IMR-90 (cell line): ENCODE results near the gene CCR6. TPM values are rescaled to one million over a fixed set of nuclear protein-coding genes. Genes with fewer than 3 reads are reported as not detected.

Experiments used
- ATAC-seq: fragments of 200-7000 bp; cut with Tn5 transposase; 2 replicates; pipeline ENCODE4 v1.9.1; 2020; ENCODE audit warnings: low read depth, mild to moderate bottlenecking, moderate library complexity
- BruUV-seq: library from RNA; stranded (reverse); fragments of 400-500 nt; replicated peaks from 2 replicates; lab custom pipeline; 2021; lab: Mats Ljungman, UMichigan
- CTCF ChIA-PET: fragments of 300-600 bp; formaldehyde crosslinking; extraction: SDS; loops from one replicate; lab custom pipeline; 2021; ENCODE audit warnings: antibody characterized with exemption; lab: Yijun Ruan, JAX
- POLR2A ChIA-PET: fragments of 300-600 bp; sonication (Branson Sonifier 250); formaldehyde crosslinking; loops from one replicate; lab custom pipeline; 2022; ENCODE audit warnings: antibody characterized with exemption; ENCODE audit not compliant: unreplicated experiment; lab: Charles Lee
- DNase-seq: peaks from one replicate; pipeline ENCODE4 v3.0.0; 2013
- H2AFZ ChIP-seq: replicated peaks from 2 replicates; pipeline ENCODE3; 2013; ENCODE audit warnings: low read length, mild to moderate bottlenecking; ENCODE audit not compliant: poor library complexity
- H2AK5ac ChIP-seq: 2 replicates; pipeline ENCODE4 v1.6.1; 2013; ENCODE audit warnings: low read depth, low read length, inconsistent platforms
- H2AK9ac ChIP-seq: replicated peaks from 2 replicates; pipeline ENCODE3; 2013; ENCODE audit warnings: mild to moderate bottlenecking, low read depth, low read length, moderate library complexity; ENCODE audit not compliant: poor library complexity
- H2BK120ac ChIP-seq: 2 replicates; pipeline ENCODE4 v1.6.1; 2013; ENCODE audit warnings: low read depth, low read length, inconsistent platforms
- H2BK15ac ChIP-seq: 3 replicates; pipeline ENCODE4 v1.6.1; 2013; ENCODE audit warnings: low read depth, low read length, inconsistent platforms
- H2BK20ac ChIP-seq: 2 replicates; pipeline ENCODE4 v1.6.1; 2013; ENCODE audit warnings: low read depth, mild to moderate bottlenecking, inconsistent platforms, low read length, moderate library complexity
- H2BK5ac ChIP-seq: 2 replicates; pipeline ENCODE4 v1.6.1; 2013; ENCODE audit warnings: mild to moderate bottlenecking, low read depth, low read length, inconsistent platforms; ENCODE audit not compliant: poor library complexity, severe bottlenecking
- H3K14ac ChIP-seq: replicated peaks from 2 replicates; pipeline ENCODE4 v1.6.1; 2013; ENCODE audit warnings: low read depth, low read length, inconsistent platforms
- H3K18ac ChIP-seq: 2 replicates; pipeline ENCODE4 v1.6.1; 2013; ENCODE audit warnings: low read depth, low read length, control low read depth
- H3K23ac ChIP-seq: 2 replicates; pipeline ENCODE4 v1.6.1; 2013; ENCODE audit warnings: low read depth, low read length, inconsistent platforms
- H3K27ac ChIP-seq: 2 replicates; pipeline ENCODE4 v1.5.1; 2013; ENCODE audit warnings: mild to moderate bottlenecking, control low read depth, low read length; ENCODE audit not compliant: insufficient read depth
- H3K27me3 ChIP-seq: 2 replicates; pipeline ENCODE4 v1.6.1; 2013; ENCODE audit warnings: low read length; ENCODE audit not compliant: control insufficient read depth, insufficient read depth
- H3K36me3 ChIP-seq: 2 replicates; pipeline ENCODE4 v1.6.1; 2013; ENCODE audit warnings: low read length, mixed read lengths; ENCODE audit not compliant: control insufficient read depth, insufficient read depth
- H3K4ac ChIP-seq: 2 replicates; pipeline ENCODE4 v1.6.1; 2013; ENCODE audit warnings: low read depth, low read length, inconsistent platforms
- H3K4me1 ChIP-seq: 2 replicates; pipeline ENCODE4 v1.6.1; 2013; ENCODE audit warnings: low read length, mixed read lengths; ENCODE audit not compliant: control insufficient read depth, insufficient read depth
- H3K4me2 ChIP-seq: 2 replicates; pipeline ENCODE4 v1.6.1; 2013; ENCODE audit warnings: low read depth, mild to moderate bottlenecking, control low read depth, low read length, moderate library complexity
- H3K4me3 ChIP-seq: 2 replicates; pipeline ENCODE4 v1.5.1; 2013; ENCODE audit warnings: low read depth, mild to moderate bottlenecking, control low read depth, low read length, moderate library complexity; ENCODE audit not compliant: insufficient read depth
- H3K56ac ChIP-seq: 2 replicates; pipeline ENCODE4 v1.6.1; 2013; ENCODE audit warnings: low read length, inconsistent platforms; ENCODE audit not compliant: insufficient read depth; ENCODE audit errors: extremely low read depth
- H3K79me1 ChIP-seq, 2 experiments: 2 replicates each; pipeline ENCODE4 v1.6.1; 2013; ENCODE audit warnings: low read length in 2 of 2, inconsistent platforms in 1 of 2, low read depth in 1 of 2
- H3K9ac ChIP-seq: 2 replicates; pipeline ENCODE4 v1.6.1; 2013; ENCODE audit warnings: low read depth, low read length, control low read depth
- H3K9me1 ChIP-seq: 2 replicates; pipeline ENCODE4 v1.6.1; 2013; ENCODE audit warnings: low read length, inconsistent platforms; ENCODE audit not compliant: insufficient read depth
- H3K9me3 ChIP-seq: 2 replicates; pipeline ENCODE4 v1.6.1; 2013; ENCODE audit warnings: low read length; ENCODE audit not compliant: control insufficient read depth, insufficient read depth
- H4K20me1 ChIP-seq: 2 replicates; pipeline ENCODE4 v1.6.1; 2013; ENCODE audit warnings: low read length, inconsistent platforms; ENCODE audit not compliant: insufficient read depth
- H4K5ac ChIP-seq: 2 replicates; pipeline ENCODE4 v1.6.1; 2013; ENCODE audit warnings: mild to moderate bottlenecking, low read depth, low read length, control low read depth
- H4K8ac ChIP-seq, 2 experiments: 2 replicates each; pipeline ENCODE4 v1.6.1; 2013; ENCODE audit warnings: low read depth in 2 of 2, low read length in 2 of 2, control low read depth in 1 of 2, inconsistent platforms in 1 of 2
- H4K91ac ChIP-seq: 2 replicates; pipeline ENCODE4 v1.6.1; 2013; ENCODE audit warnings: low read depth, low read length, inconsistent platforms; ENCODE audit not compliant: insufficient read depth
- BHLHE40 ChIP-seq: fragments of 150-350 bp; IDR thresholded peaks from 2 replicates; pipeline ENCODE4 v1.6.1; 2016; ENCODE audit warnings: mild to moderate bottlenecking, low read depth, low read length
- CEBPB ChIP-seq: IDR thresholded peaks from 2 replicates; pipeline ENCODE4 v1.6.1; 2012; ENCODE audit warnings: low read depth, low read length, improper control_type of control experiment
- CHD1 ChIP-seq: IDR thresholded peaks from 2 replicates; pipeline ENCODE4 v1.6.1; 2012; ENCODE audit warnings: low read depth, low read length, improper control_type of control experiment
- ELK1 ChIP-seq: fragments of 150-350 bp; IDR thresholded peaks from 2 replicates; pipeline ENCODE4 v1.6.1; 2016; ENCODE audit warnings: low read depth, mild to moderate bottlenecking, low read length, moderate library complexity, borderline replicate concordance
- FOS ChIP-seq: fragments of 150-350 bp; IDR thresholded peaks from 2 replicates; pipeline ENCODE4 v1.6.1; 2016; ENCODE audit warnings: low read depth, low read length
- MAFK ChIP-seq: IDR thresholded peaks from 2 replicates; pipeline ENCODE4 v1.6.1; 2012; ENCODE audit warnings: low read depth, low read length, improper control_type of control experiment
- MAZ ChIP-seq: IDR thresholded peaks from 2 replicates; pipeline ENCODE4 v1.6.1; 2012; ENCODE audit warnings: low read depth, mild to moderate bottlenecking, low read length, improper control_type of control experiment, moderate library complexity, borderline replicate concordance
- MXI1 ChIP-seq: IDR thresholded peaks from 2 replicates; pipeline ENCODE4 v1.6.1; 2012; ENCODE audit warnings: low read depth, mild to moderate bottlenecking, low read length, moderate library complexity, borderline replicate concordance
- NFE2L2 ChIP-seq: fragments of 150-350 bp; IDR thresholded peaks from 2 replicates; pipeline ENCODE4 v1.6.1; 2016; ENCODE audit warnings: low read depth, mild to moderate bottlenecking, low read length
- POLR2A ChIP-seq: IDR thresholded peaks from 2 replicates; pipeline ENCODE4 v1.6.1; 2012; ENCODE audit warnings: mild to moderate bottlenecking, low read depth, low read length
- RAD21 ChIP-seq: IDR thresholded peaks from 2 replicates; pipeline ENCODE4 v1.6.1; 2012; ENCODE audit warnings: low read length, improper control_type of control experiment
- RCOR1 ChIP-seq: IDR thresholded peaks from 2 replicates; pipeline ENCODE4 v1.6.1; 2012; ENCODE audit warnings: mild to moderate bottlenecking, low read length, improper control_type of control experiment; ENCODE audit not compliant: insufficient replicate concordance
- RFX5 ChIP-seq: IDR thresholded peaks from 2 replicates; pipeline ENCODE4 v1.8.0; 2012; ENCODE audit warnings: low read depth, mild to moderate bottlenecking, low read length, moderate library complexity
- SMC3 ChIP-seq: fragments of 150-350 bp; IDR thresholded peaks from 2 replicates; pipeline ENCODE4 v1.6.1; 2016; ENCODE audit warnings: low read depth, mild to moderate bottlenecking, antibody characterized with exemption, low read length, moderate library complexity
- USF2 ChIP-seq: fragments of 150-350 bp; IDR thresholded peaks from 2 replicates; pipeline ENCODE4 v1.6.1; 2017; ENCODE audit warnings: mild to moderate bottlenecking, antibody characterized with exemption, low read length, low read depth
- WGBS, 2 experiments: methylation state at CpG; one replicate each; pipeline versions ENCODE4 v1.1.5 to v1.1.7; 2013; ENCODE audit warnings: missing lambda C conversion rate in 2 of 2; ENCODE audit not compliant: insufficient read length in 1 of 2; ENCODE audit errors: extremely low coverage in 2 of 2; 5-methylcytosine and 5-hydroxymethylcytosine counted together
- dilution Hi-C: fragments of 300-500 bp; cut with HindIII; formaldehyde crosslinking; loops from one replicate; pipeline ENCODE4 v1.14.3; 2018; ENCODE audit warnings: low sequenced_read_pairs; ENCODE audit not compliant: unreplicated experiment
- in situ Hi-C: fragments of 300-500 bp; cut with MboI; formaldehyde crosslinking; loops from 3 replicates; pipeline ENCODE4 v1.14.3; 2019; ENCODE audit warnings: low sequenced_read_pairs, inconsistent platforms, mixed read lengths
- intact Hi-C: fragments of 100-400 bp; cut with micrococcal nuclease; formaldehyde crosslinking; loops from 2 replicates; pipeline ENCODE4 v1.10.0; 2022
- polyA plus RNA-seq, 3 experiments: library from polyadenylated mRNA; depleted of rRNA; stranded (reverse); fragments of >200 nt; gene quantifications; 2 replicates each; pipeline ENCODE4 v1.2.3, GENCODE V29; 2012; ENCODE audit warnings: low replicate concordance in 1 of 3
- total RNA-seq: library from RNA; depleted of rRNA; stranded (reverse); fragments of >200 nt; gene quantifications from 2 replicates; pipeline ENCODE4 v1.2.3, GENCODE V29; 2012
- TF ChIP-seq, protein P1 (sequence below): conservative IDR thresholded peaks from 2 replicates; pipeline ENCODE4 v1.5.1; 2012; ENCODE audit warnings: mild to moderate bottlenecking, low read depth, low read length, improper control_type of control experiment

Gene CCR6
- total and polyA plus RNA-seq, 2 of the 4 experiments (the other 2 are of a cell fraction) = not detected

DNA sequence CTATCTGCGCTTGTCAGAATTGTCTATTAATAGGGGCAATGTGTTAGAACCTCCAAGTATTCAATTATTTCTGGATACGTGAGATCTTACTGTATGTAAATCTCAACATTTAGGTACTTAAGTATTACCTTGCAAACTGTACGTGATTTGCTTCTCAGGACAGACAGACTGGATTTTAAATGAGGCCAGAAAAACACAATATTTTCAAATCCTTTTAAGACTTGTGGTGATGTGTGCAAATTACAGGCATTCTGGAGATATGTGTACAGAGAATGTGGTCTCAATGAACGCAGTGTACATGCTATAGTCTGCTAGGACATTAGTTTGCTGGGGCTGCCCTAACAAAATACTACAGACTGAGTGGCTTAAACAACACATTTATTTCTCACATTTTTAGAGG is 16.9 kb downstream of the CCR6 start:
- H3K27me3 ChIP-seq = no peaks in the 10 kb centered on the region
- DNase-seq (no peak), ATAC-seq (no peak)
- no peak overlapping the region for H3K4ac ChIP-seq
- no CpG with 5 or more reads among the region's 4 CpGs for WGBS, 2 experiments
- H3K9me1 ChIP-seq = no peaks in the 10 kb centered on the region
- TF ChIP-seq MAZ = no peak
- no peak for TF ChIP-seq RAD21
- TF ChIP-seq CEBPB = no peak
- TF ChIP-seq USF2 = no peak
- TF ChIP-seq RCOR1 = no peak
- no peak for TF ChIP-seq ELK1
- no peak for TF ChIP-seq MAFK
- TF ChIP-seq FOS = no peak
- no peak for TF ChIP-seq NFE2L2
- TF ChIP-seq BHLHE40 = no peak
- TF ChIP-seq CHD1 = no peak
- no peak for TF ChIP-seq SMC3
- TF ChIP-seq MXI1 = no peak
- TF ChIP-seq RFX5 = no peak
- TF ChIP-seq, protein P1, sequence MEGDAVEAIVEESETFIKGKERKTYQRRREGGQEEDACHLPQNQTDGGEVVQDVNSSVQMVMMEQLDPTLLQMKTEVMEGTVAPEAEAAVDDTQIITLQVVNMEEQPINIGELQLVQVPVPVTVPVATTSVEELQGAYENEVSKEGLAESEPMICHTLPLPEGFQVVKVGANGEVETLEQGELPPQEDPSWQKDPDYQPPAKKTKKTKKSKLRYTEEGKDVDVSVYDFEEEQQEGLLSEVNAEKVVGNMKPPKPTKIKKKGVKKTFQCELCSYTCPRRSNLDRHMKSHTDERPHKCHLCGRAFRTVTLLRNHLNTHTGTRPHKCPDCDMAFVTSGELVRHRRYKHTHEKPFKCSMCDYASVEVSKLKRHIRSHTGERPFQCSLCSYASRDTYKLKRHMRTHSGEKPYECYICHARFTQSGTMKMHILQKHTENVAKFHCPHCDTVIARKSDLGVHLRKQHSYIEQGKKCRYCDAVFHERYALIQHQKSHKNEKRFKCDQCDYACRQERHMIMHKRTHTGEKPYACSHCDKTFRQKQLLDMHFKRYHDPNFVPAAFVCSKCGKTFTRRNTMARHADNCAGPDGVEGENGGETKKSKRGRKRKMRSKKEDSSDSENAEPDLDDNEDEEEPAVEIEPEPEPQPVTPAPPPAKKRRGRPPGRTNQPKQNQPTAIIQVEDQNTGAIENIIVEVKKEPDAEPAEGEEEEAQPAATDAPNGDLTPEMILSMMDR = no peak
- TF ChIP-seq POLR2A = no peak
- H3K27ac ChIP-seq = no peak overlapping the region
- no peak overlapping the region for H2AK9ac ChIP-seq
- no peak overlapping the region for H2AFZ ChIP-seq
- no peak overlapping the region for H2BK20ac ChIP-seq
- no peak overlapping the region for H3K18ac ChIP-seq
- in situ Hi-C loops = no loop called here
- H4K8ac ChIP-seq = no peak overlapping the region
- H3K14ac ChIP-seq = no peak overlapping the region
- H2AK5ac ChIP-seq = no peak overlapping the region
- no peak overlapping the region; the same call in 1 of the 2 replicates for H3K56ac ChIP-seq
- intact Hi-C loops = loop anchor here (5.0 kb wide), 1 partner anchor 352 kb away; no protein-coding TSS in a partner anchor
- no peak overlapping the region for H3K4me2 ChIP-seq
- peaks cover 20% of the 10 kb centered on the region for H3K9me3 ChIP-seq
- H3K4me1 ChIP-seq = no peaks in the 10 kb centered on the region
- H3K23ac ChIP-seq = no peak overlapping the region
- H4K5ac ChIP-seq = no peak overlapping the region
- no peaks in the 10 kb centered on the region for H4K20me1 ChIP-seq
- CTCF ChIA-PET = no interaction called here
- H3K79me1 ChIP-seq = no peaks in the 10 kb centered on the region
- no peaks in the 10 kb centered on the region for H3K36me3 ChIP-seq
- BruUV-seq = no TSS peak
- H2BK120ac ChIP-seq = no peak overlapping the region
- no peak overlapping the region for H4K91ac ChIP-seq
- POLR2A ChIA-PET = no interaction called here
- no peak overlapping the region for H3K9ac ChIP-seq
- no peak overlapping the region for H3K4me3 ChIP-seq
- H2BK5ac ChIP-seq = no peak overlapping the region
- dilution Hi-C loops = no loop called here
- H2BK15ac ChIP-seq = no peak overlapping the region
